GM12864 (cell line): ENCODE measurements around the gene BLCAP.

Source experiments
- DNase-seq: peaks from one replicate; pipeline ENCODE4 v3.0.0-alpha.2; 2011; ENCODE audit warnings: low read depth
- H3K4me3 ChIP-seq: 2 replicates; pipeline ENCODE4 v1.5.1; 2011; ENCODE audit warnings: mild to moderate bottlenecking, low read depth, low read length, control low read depth
- CTCF ChIP-seq: IDR thresholded peaks from 2 replicates; pipeline ENCODE4 v1.5.1; 2011; ENCODE audit warnings: low read depth, mild to moderate bottlenecking, moderate library complexity, low read length, control low read depth, inconsistent platforms; ENCODE audit errors: missing control alignments

BLCAP gene

GRCh38 chr20:37468886-37469285, 58.8 kb downstream of the BLCAP start:
- H3K4me3 ChIP-seq: no peak overlapping the region
- TF ChIP-seq CTCF: no peak
- no peak for DNase-seq
